BJ (cell line): ENCODE measurements around the gene INPP5E. TPM values are rescaled to one million over a fixed set of nuclear protein-coding genes. Genes with fewer than 3 reads are reported as not detected.

ENCODE experiments used
- CTCF ChIA-PET: fragments of 350-600 bp; formaldehyde crosslinking; extraction: SDS; loops from one replicate; lab custom pipeline; 2021; ENCODE audit warnings: antibody characterized with exemption, inconsistent platforms; lab: Yijun Ruan, JAX
- POLR2A ChIA-PET: fragments of 300-600 bp; sonication (Branson Sonifier 250); formaldehyde crosslinking; extraction: SDS; loops from one replicate; lab custom pipeline; 2021; ENCODE audit warnings: antibody characterized with exemption; lab: Charles Lee
- DNase-seq: peaks from one replicate; pipeline ENCODE4 v3.0.0-alpha.2; 2011; ENCODE audit warnings: low read depth
- H3K27me3 ChIP-seq: 2 replicates; pipeline ENCODE4 v1.6.0; 2011; ENCODE audit warnings: low read length; ENCODE audit not compliant: control insufficient read depth, insufficient read depth
- H3K36me3 ChIP-seq: 2 replicates; pipeline ENCODE4 v1.5.1; 2011; ENCODE audit warnings: low read length; ENCODE audit not compliant: control insufficient read depth, insufficient read depth
- H3K4me3 ChIP-seq: 2 replicates; pipeline ENCODE4 v1.5.1; 2011; ENCODE audit warnings: low read depth, mild to moderate bottlenecking, control low read depth, low read length
- polyA plus RNA-seq: library from polyadenylated mRNA; depleted of rRNA; stranded (reverse); fragments of >200 nt; gene quantifications from 2 replicates; pipeline ENCODE4 v1.2.3, GENCODE V29; 2011; rRNA removed
- TF ChIP-seq, protein P1 (sequence below): IDR thresholded peaks from 2 replicates; pipeline ENCODE4 v1.5.1; 2011; ENCODE audit warnings: low read depth, mild to moderate bottlenecking, control low read depth, inconsistent platforms, low read length, moderate library complexity; ENCODE audit not compliant: insufficient read depth

INPP5E gene
- polyA plus RNA-seq, 1 experiment = 5.6 TPM

DNA sequence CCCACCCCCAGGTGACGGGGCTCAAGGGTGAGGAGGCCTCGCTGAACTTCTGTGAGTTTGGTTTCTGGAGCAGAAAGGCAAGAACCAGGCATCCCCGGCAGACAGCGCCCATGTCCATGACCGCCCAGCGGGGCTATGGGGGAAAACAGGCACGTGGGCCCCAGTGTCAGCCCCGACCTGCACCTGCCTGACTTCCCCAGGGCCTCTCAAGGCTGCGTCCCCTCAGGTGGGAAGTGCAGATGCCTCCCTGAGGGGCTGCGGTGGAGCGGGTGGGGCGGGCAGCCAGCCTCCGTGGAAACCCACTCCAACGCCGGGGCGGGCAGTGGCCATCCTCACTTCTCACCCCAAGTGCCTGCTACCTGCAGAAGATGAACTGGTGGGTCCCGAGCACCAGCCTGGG, 59.3 kb downstream of the INPP5E start:
- ChIA-PET POLR2A (no interaction called here), CTCF (interaction anchor here (1.6 kb wide), 1 partner anchor 17 kb away, joined by 4 read pairs; the partner anchor contains the start of gene DNLZ)
- H3K36me3 ChIP-seq = peaks cover 33% of the 10 kb centered on the region
- H3K4me3 ChIP-seq = no peak overlapping the region
- no peaks in the 10 kb centered on the region for H3K27me3 ChIP-seq
- no peak for DNase-seq
- TF ChIP-seq, protein P1, sequence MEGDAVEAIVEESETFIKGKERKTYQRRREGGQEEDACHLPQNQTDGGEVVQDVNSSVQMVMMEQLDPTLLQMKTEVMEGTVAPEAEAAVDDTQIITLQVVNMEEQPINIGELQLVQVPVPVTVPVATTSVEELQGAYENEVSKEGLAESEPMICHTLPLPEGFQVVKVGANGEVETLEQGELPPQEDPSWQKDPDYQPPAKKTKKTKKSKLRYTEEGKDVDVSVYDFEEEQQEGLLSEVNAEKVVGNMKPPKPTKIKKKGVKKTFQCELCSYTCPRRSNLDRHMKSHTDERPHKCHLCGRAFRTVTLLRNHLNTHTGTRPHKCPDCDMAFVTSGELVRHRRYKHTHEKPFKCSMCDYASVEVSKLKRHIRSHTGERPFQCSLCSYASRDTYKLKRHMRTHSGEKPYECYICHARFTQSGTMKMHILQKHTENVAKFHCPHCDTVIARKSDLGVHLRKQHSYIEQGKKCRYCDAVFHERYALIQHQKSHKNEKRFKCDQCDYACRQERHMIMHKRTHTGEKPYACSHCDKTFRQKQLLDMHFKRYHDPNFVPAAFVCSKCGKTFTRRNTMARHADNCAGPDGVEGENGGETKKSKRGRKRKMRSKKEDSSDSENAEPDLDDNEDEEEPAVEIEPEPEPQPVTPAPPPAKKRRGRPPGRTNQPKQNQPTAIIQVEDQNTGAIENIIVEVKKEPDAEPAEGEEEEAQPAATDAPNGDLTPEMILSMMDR = no peak

DNA sequence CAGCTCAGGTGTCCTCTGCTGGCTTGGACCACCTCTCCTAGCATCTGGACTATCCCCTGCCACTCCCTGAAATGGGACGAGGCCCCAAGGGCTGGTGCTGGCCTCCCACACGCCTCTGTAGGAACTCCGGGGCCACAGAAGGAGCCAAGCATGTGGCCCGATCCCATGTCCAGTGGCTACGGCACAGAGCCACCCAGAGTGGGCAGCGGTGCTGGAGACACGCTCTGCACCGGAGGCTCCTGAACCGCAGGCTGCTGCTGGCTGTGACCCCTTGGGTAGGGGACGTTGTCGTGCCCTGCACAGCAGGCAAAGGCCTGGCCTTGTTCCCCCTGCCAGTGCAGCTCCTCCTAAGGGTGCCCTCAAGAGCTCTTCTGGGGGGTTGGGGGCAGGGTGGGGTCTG, 59.8 kb downstream of the INPP5E start:
- CTCF ChIA-PET = no interaction called here
- DNase-seq = no peak
- POLR2A ChIA-PET = no interaction called here

DNA sequence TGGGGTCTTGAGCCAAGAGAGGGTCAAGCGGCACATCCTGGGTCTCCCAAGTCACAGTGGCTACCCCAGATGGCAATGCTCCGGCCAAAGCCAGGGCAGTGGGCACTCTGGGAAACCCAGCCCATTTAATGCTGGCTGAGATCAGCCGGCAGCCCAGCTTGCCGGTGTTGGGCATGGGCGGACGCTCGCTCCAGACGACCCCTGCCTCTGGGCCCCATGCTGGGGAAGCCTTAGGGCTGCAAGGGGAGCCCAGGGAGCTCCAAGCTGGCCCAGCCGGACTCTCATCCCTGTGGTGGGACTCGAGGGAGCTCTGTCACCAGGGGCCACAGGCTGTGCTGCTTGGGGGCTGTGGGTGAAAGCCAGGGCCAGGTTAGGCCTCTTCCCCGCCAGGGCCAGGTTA, 60.2 kb downstream of the INPP5E start:
- CTCF ChIA-PET = no interaction called here
- no peak for DNase-seq
- Histone ChIP-seq H3K4me3 (no peak overlapping the region), H3K27me3 (no peaks in the 10 kb centered on the region), H3K36me3 (peaks cover 34% of the 10 kb centered on the region)
- POLR2A ChIA-PET = no interaction called here
- TF ChIP-seq, protein P1 = no peak

More for the DNA sequence above, 59.8 kb downstream of the INPP5E start:
- peaks cover 34% of the 10 kb centered on the region for H3K36me3 ChIP-seq
- no peaks in the 10 kb centered on the region for H3K27me3 ChIP-seq
- TF ChIP-seq, protein P1 = no peak
- no peak overlapping the region for H3K4me3 ChIP-seq

DNA sequence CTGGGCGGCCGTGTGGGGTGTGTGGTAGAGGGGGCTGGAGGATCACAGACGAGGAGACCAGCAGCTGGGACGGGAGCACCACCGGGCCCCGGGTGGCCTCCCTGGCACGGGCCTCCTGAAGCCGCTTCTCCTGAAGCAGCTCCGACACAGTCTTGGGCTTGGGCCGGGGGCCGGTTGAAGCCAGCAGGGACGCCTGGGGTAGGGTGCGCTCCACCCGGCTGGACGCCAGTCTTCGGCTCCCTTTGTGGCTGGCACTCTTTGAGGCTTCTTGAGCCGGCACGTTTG, 60.7 kb downstream of the INPP5E start:
- Histone ChIP-seq H3K4me3 (no peak overlapping the region), H3K27me3 (no peaks in the 10 kb centered on the region), H3K36me3 (peaks cover 34% of the 10 kb centered on the region)
- ChIA-PET POLR2A (no interaction called here), CTCF (no interaction called here)
- DNase-seq = no peak
- TF ChIP-seq, protein P1 = no peak

Other genes with a start within 250 kb of the INPP5E start
- gene LHX3, start 234.7 kb downstream of the INPP5E start, polyA plus RNA-seq = not detected in 2 replicates
- 7.0 and 7.2 TPM in 2 replicates for gene QSOX2, start 194.0 kb downstream of the INPP5E start, polyA plus RNA-seq
- gene CCDC187, start 135.8 kb downstream of the INPP5E start, polyA plus RNA-seq = not detected in 2 replicates
- 19.2 and 33.1 TPM in 2 replicates for gene GPSM1, start 112.3 kb downstream of the INPP5E start, polyA plus RNA-seq
- gene DNLZ, start 76.1 kb downstream of the INPP5E start, polyA plus RNA-seq = 7.2 and 8.5 TPM in 2 replicates
- gene CARD9, start 66.2 kb downstream of the INPP5E start, polyA plus RNA-seq = 12.9 and 21.3 TPM in 2 replicates
- gene SNAPC4, start 39.7 kb downstream of the INPP5E start, polyA plus RNA-seq = 1.6 and 1.7 TPM in 2 replicates
- 25.1 and 28.0 TPM in 2 replicates for gene ENTR1, start 29.2 kb downstream of the INPP5E start, polyA plus RNA-seq
- 43.9 and 61.6 TPM in 2 replicates for gene PMPCA, start 29.2 kb downstream of the INPP5E start, polyA plus RNA-seq
- gene SEC16A, start 43.2 kb upstream of the INPP5E start, polyA plus RNA-seq = 15.5 and 24.4 TPM in 2 replicates
- 0.97 and 1.3 TPM in 2 replicates for gene NOTCH1, start 106.2 kb upstream of the INPP5E start, polyA plus RNA-seq
- gene EGFL7, start 223.1 kb upstream of the INPP5E start, polyA plus RNA-seq = 13.8 and 26.9 TPM in 2 replicates
- gene AGPAT2, start 247.6 kb upstream of the INPP5E start, polyA plus RNA-seq = 48.3 and 68.3 TPM in 2 replicates